ENCODE measurements around the gene LCN12. TPM values are rescaled to one million over a fixed set of nuclear protein-coding genes. Genes with fewer than 3 reads are reported as not detected.
A peak's percentile ranks its signal among the peaks of the same experiment; 100 is the strongest.

The LCN12 gene
- total and polyA plus RNA-seq, 4 donors = 0.71 to 3.3 (median 1.6) TPM; not detected in 1

DNA sequence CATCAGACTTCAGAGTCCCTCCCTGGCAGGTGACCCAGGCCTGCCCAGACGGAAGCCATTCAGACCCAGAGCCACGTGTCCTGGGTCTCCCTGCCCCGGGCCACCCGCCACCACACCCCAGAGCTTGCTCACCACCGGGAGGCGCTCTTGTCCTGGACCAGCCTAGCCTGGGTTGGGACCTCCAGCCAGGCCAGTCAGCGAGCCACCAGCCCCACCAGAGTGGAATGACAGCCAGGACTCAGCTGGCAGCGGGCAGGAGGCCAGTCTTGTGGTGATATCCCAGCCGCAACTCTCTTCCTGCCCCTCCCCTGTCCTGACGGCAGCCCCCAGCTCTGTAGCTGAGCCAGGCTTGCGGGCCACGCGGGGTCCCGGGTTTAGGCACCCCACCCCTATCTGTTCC is 23.6 kb downstream of the LCN12 start:
- 51 to 61% methylated on average over 8 to 14 of the region's 14 CpGs for WGBS, 2 donors
- no peak for DNase-seq
- Histone ChIP-seq H3K9me3 (ENCODE audit: control insufficient read depth, low read length) (no peaks in the 10 kb centered on the region), H3K27me3 (ENCODE audit: control insufficient read depth in 1 of 2, insufficient read depth in 2 of 2, low read length in 1 of 2) (no peaks in the 10 kb centered on the region), H3K4me1 (ENCODE audit: control insufficient read depth in 1 of 2, insufficient read depth in 2 of 2, low read length in 2 of 2) (no peaks in the 10 kb centered on the region), H3K36me3 (ENCODE audit: control insufficient read depth in 1 of 2, insufficient read depth in 2 of 2, low read length in 1 of 2) (no peaks in the 10 kb centered on the region), H3K27ac (ENCODE audit: low read depth in 1 of 2, low read length in 2 of 2) (no peak overlapping the region), H3K4me3 (ENCODE audit: low read length in 2 of 2) (no peak overlapping the region)
- intact Hi-C loops (cut with DNase I) = no loop called here
- no peak for ATAC-seq (ENCODE audit: low FRiP score)

GRCh38 chr9:136977223-136977622 is 25.1 kb downstream of the LCN12 start, which contains the start of gene PTGDS:
PTGDS (plus strand) TSS chr9:136977504; CDS start chr9:136977579, 75 bp downstream.
- ATAC-seq (ENCODE audit: low FRiP score) (peak; percentile 53), DNase-seq (no peak)
- 64 to 74% methylated on average over 7 to 10 of the region's 10 CpGs for WGBS, 2 donors
- no peaks in the 10 kb centered on the region for H3K36me3 ChIP-seq (ENCODE audit: control insufficient read depth in 1 of 2, insufficient read depth in 2 of 2, low read length in 1 of 2)
- no peaks in the 10 kb centered on the region for H3K9me3 ChIP-seq (ENCODE audit: control insufficient read depth, low read length)
- no peaks in the 10 kb centered on the region for H3K27me3 ChIP-seq (ENCODE audit: control insufficient read depth in 1 of 2, insufficient read depth in 2 of 2, low read length in 1 of 2)
- no peaks in the 10 kb centered on the region for H3K4me1 ChIP-seq (ENCODE audit: control insufficient read depth in 1 of 2, insufficient read depth in 2 of 2, low read length in 2 of 2)
- no peak within 1 kb of the TSS for H3K27ac ChIP-seq (ENCODE audit: low read depth in 1 of 2, low read length in 2 of 2)
- intact Hi-C loops (cut with DNase I) = no loop called here
- peak within 1 kb of the TSS in 1 of 2 donors; percentile 18 for H3K4me3 ChIP-seq (ENCODE audit: low read length in 2 of 2)

DNA sequence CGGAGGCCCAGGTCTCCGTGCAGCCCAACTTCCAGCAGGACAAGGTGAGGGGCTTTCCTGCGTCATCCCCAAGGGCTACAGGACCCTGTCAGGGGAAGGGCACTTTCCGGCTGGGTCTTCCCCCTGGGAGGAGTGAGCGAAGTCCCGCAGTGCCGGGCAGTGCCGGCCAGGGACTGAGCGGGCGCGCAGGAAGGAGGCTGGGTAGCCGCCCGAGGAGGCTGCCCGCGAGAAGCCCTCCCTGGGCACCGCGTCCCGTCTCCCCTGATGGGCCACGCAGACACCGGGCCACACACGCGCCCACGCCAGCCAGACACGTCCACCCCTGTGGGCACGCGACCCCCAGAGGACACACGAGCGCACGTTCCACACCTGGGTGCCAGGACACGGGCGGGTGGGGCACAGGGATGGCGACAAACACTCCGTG is 25.6 kb downstream of the LCN12 start:
- H3K4me3 ChIP-seq (ENCODE audit: low read length in 2 of 2) = peak overlapping the region in 1 of 2 donors; percentile 18
- H3K4me1 ChIP-seq (ENCODE audit: control insufficient read depth in 1 of 2, insufficient read depth in 2 of 2, low read length in 2 of 2) = no peaks in the 10 kb centered on the region
- H3K27ac ChIP-seq (ENCODE audit: low read depth in 1 of 2, low read length in 2 of 2) = no peak overlapping the region
- H3K9me3 ChIP-seq (ENCODE audit: control insufficient read depth, low read length) = no peaks in the 10 kb centered on the region
- no peaks in the 10 kb centered on the region for H3K27me3 ChIP-seq (ENCODE audit: control insufficient read depth in 1 of 2, insufficient read depth in 2 of 2, low read length in 1 of 2)
- ATAC-seq (ENCODE audit: low FRiP score) (no peak), DNase-seq (no peak)
- no peaks in the 10 kb centered on the region for H3K36me3 ChIP-seq (ENCODE audit: control insufficient read depth in 1 of 2, insufficient read depth in 2 of 2, low read length in 1 of 2)
- WGBS, 2 donors = 13 to 14% methylated on average over 22 to 33 of the region's 33 CpGs
- intact Hi-C loops (cut with DNase I) = no loop called here

- DNase-seq (peak; percentile 80 to 91), ATAC-seq (ENCODE audit: low FRiP score) (peak; percentile 76)
- intact Hi-C loops (cut with DNase I) = no loop called here
- H3K27ac ChIP-seq (ENCODE audit: low read depth in 1 of 2, low read length in 2 of 2) = no peak overlapping the region
- no peaks in the 10 kb centered on the region for H3K9me3 ChIP-seq (ENCODE audit: control insufficient read depth, low read length)
- no peaks in the 10 kb centered on the region for H3K27me3 ChIP-seq (ENCODE audit: control insufficient read depth in 1 of 2, insufficient read depth in 2 of 2, low read length in 1 of 2)
- no peaks in the 10 kb centered on the region for H3K36me3 ChIP-seq (ENCODE audit: control insufficient read depth in 1 of 2, insufficient read depth in 2 of 2, low read length in 1 of 2)
- H3K4me3 ChIP-seq (ENCODE audit: low read length in 2 of 2) = peak overlapping the region in 1 of 2 donors; percentile 18
- 2 to 4% methylated on average over 60 to 78 of the region's 78 CpGs for WGBS, 2 donors
- H3K4me1 ChIP-seq (ENCODE audit: control insufficient read depth in 1 of 2, insufficient read depth in 2 of 2, low read length in 2 of 2) = no peaks in the 10 kb centered on the region
These were observed 26.2 kb downstream of the LCN12 start for GRCh38 chr9:136978073-136978864.

DNA sequence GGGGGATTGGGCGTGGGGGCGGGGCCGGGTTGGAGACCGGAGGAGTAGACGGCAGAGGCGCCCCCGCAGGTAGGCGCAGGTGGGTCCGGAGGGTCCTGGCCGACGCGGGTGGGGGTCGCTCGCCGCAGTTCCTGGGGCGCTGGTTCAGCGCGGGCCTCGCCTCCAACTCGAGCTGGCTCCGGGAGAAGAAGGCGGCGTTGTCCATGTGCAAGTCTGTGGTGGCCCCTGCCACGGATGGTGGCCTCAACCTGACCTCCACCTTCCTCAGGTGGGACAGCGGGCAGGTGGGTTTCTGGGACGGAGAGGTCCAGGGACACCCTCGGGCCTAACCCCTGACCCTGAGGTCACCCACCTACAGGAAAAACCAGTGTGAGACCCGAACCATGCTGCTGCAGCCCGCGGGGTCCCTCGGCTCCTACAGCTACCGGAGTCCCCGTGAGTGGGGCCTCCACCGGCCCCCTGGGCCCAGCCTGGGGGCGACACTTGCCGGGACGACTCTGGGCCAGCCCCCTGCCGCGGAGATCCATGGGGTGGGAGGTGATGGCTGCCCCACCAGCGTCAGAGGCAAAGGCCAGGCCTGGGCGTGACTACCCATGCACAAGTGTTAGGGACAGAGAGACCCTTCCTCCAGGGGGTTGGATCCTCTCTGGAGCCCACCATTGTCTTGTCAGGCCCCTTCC is 26.9 kb downstream of the LCN12 start:
- no peaks in the 10 kb centered on the region for H3K36me3 ChIP-seq (ENCODE audit: control insufficient read depth in 1 of 2, insufficient read depth in 2 of 2, low read length in 1 of 2)
- DNase-seq (peak in 1 of 2 donors; percentile 87), ATAC-seq (ENCODE audit: low FRiP score) (no peak)
- H3K4me1 ChIP-seq (ENCODE audit: control insufficient read depth in 1 of 2, insufficient read depth in 2 of 2, low read length in 2 of 2) = no peaks in the 10 kb centered on the region
- H3K9me3 ChIP-seq (ENCODE audit: control insufficient read depth, low read length) = no peaks in the 10 kb centered on the region
- H3K27me3 ChIP-seq (ENCODE audit: control insufficient read depth in 1 of 2, insufficient read depth in 2 of 2, low read length in 1 of 2) = no peaks in the 10 kb centered on the region
- 59 to 72% methylated on average over 24 to 41 of the region's 41 CpGs for WGBS, 2 donors
- intact Hi-C loops (cut with DNase I) = no loop called here
- no peak overlapping the region for H3K27ac ChIP-seq (ENCODE audit: low read depth in 1 of 2, low read length in 2 of 2)
- no peak overlapping the region for H3K4me3 ChIP-seq (ENCODE audit: low read length in 2 of 2)

- Histone ChIP-seq H3K4me1 (ENCODE audit: control insufficient read depth in 1 of 2, insufficient read depth in 2 of 2, low read length in 2 of 2) (no peaks in the 10 kb centered on the region), H3K9me3 (ENCODE audit: control insufficient read depth, low read length) (no peaks in the 10 kb centered on the region), H3K27ac (ENCODE audit: low read depth in 1 of 2, low read length in 2 of 2) (no peak overlapping the region), H3K27me3 (ENCODE audit: control insufficient read depth in 1 of 2, insufficient read depth in 2 of 2, low read length in 1 of 2) (no peaks in the 10 kb centered on the region), H3K4me3 (ENCODE audit: low read length in 2 of 2) (no peak overlapping the region), H3K36me3 (ENCODE audit: control insufficient read depth in 1 of 2, insufficient read depth in 2 of 2, low read length in 1 of 2) (no peaks in the 10 kb centered on the region)
- no peak for ATAC-seq (ENCODE audit: low FRiP score)
- intact Hi-C loops (cut with DNase I) = no loop called here
- 91 to 92% methylated on average over 23 to 26 of the region's 26 CpGs for whole genome bisulfite sequencing, 2 donors
- DNase-seq = no peak
These were observed 27.9 kb downstream of the LCN12 start for GRCh38 chr9:136979769-136980587.

DNA sequence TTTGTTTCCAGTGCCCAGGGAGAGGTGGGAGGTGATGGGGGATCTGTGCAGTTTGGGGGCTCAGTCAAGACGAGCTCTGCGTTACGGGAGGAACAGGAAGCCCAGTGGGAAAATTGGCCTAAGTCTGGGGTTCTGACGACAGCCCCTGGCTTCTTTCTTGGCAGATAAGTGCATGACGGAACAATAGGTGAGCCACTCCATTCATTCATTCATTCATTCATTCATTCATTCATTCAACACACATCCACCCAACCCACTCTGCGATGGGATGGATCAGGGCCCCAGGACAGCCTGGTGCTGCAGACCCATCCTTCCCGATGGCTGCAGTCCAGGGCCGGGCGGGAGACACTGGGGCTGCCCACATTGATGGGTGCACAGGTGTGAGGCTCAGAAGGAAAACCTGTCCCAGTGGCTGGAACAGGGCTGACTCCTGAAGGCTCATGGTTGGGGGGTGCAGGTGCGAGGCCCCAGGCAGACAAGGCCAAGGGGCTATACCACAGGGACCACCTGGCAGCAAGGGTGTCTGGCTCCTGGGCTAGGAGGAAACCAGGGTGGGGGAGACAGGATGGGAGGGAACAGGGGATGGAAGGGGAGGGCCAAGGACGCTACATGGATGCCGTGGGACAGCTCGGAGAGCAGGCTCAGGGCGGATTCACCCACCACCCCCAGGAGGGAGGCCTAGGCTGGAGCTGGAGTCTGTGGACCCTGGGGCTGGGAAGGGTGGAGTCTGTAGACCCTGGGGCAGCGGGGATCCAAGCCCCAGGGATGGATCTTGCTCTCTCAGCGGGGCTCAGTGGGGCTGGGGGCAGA is 28.8 kb downstream of the LCN12 start:
- Histone ChIP-seq H3K4me3 (ENCODE audit: low read length in 2 of 2) (no peak overlapping the region), H3K27me3 (ENCODE audit: control insufficient read depth in 1 of 2, insufficient read depth in 2 of 2, low read length in 1 of 2) (no peaks in the 10 kb centered on the region), H3K36me3 (ENCODE audit: control insufficient read depth in 1 of 2, insufficient read depth in 2 of 2, low read length in 1 of 2) (no peaks in the 10 kb centered on the region), H3K27ac (ENCODE audit: low read depth in 1 of 2, low read length in 2 of 2) (no peak overlapping the region), H3K9me3 (ENCODE audit: control insufficient read depth, low read length) (no peaks in the 10 kb centered on the region), H3K4me1 (ENCODE audit: control insufficient read depth in 1 of 2, insufficient read depth in 2 of 2, low read length in 2 of 2) (no peaks in the 10 kb centered on the region)
- ATAC-seq (ENCODE audit: low FRiP score) = no peak
- 94 to 97% methylated on average over 16 of the region's 16 CpGs for WGBS, 2 donors
- no peak for DNase-seq
- intact Hi-C loops (cut with DNase I) = no loop called here

All from aorta (tissue), 5 donors.